ENCODE measurements around the gene GNA12. TPM values are rescaled to one million over a fixed set of nuclear protein-coding genes. Genes with fewer than 3 reads are reported as not detected.

Gene GNA12
- total and polyA plus RNA-seq, 11 donors: 10.7 to 56.5 (median 34.9) TPM

DNA sequence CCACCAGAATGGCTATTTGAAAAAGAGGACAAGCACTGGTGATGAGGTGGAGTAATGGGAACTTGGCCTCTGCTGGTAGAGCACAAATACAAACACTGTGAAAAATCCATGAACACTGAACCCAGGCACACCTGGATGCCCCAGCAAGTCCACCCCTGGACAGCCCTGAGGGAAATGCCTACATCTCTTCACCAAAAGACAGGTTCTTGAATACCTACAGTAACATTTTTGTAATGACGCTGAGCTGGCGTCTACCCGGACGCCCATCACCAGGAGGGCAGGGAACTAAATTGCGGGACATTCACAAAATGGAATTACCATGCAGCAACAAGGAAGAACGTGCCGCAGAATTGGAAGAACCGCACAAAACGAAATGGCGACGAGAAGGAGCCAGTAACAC, 70.5 kb downstream of the GNA12 start:
- H3K9me3 ChIP-seq: peaks cover 0 to 3% (median 0%) of the 10 kb centered on the region in 12 donors
- 96 to 98% (median 97%) methylated on average over 11 of the region's 11 CpGs for WGBS, 4 donors
- ATAC-seq (no peak), DNase-seq (no peak)
- H3K4me3 ChIP-seq: no peak overlapping the region
- H3K4me1 ChIP-seq: peaks cover 0 to 25% (median 0%) of the 10 kb centered on the region in 12 donors
- peak overlapping the region in 2 of 12 donors; percentile 77 to 91 for H3K27ac ChIP-seq
- TF ChIP-seq POLR2A (IDR thresholded peaks at IDR 0.05): no peak
- TF ChIP-seq, protein P1, sequence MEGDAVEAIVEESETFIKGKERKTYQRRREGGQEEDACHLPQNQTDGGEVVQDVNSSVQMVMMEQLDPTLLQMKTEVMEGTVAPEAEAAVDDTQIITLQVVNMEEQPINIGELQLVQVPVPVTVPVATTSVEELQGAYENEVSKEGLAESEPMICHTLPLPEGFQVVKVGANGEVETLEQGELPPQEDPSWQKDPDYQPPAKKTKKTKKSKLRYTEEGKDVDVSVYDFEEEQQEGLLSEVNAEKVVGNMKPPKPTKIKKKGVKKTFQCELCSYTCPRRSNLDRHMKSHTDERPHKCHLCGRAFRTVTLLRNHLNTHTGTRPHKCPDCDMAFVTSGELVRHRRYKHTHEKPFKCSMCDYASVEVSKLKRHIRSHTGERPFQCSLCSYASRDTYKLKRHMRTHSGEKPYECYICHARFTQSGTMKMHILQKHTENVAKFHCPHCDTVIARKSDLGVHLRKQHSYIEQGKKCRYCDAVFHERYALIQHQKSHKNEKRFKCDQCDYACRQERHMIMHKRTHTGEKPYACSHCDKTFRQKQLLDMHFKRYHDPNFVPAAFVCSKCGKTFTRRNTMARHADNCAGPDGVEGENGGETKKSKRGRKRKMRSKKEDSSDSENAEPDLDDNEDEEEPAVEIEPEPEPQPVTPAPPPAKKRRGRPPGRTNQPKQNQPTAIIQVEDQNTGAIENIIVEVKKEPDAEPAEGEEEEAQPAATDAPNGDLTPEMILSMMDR (IDR thresholded peaks at IDR 0.05): no peak
- intact Hi-C loops (cut with DNase I): no loop called here
- H3K36me3 ChIP-seq: peaks cover 0 to 14% (median 0%) of the 10 kb centered on the region in 9 donors
- no peaks in the 10 kb centered on the region for H3K27me3 ChIP-seq

DNA sequence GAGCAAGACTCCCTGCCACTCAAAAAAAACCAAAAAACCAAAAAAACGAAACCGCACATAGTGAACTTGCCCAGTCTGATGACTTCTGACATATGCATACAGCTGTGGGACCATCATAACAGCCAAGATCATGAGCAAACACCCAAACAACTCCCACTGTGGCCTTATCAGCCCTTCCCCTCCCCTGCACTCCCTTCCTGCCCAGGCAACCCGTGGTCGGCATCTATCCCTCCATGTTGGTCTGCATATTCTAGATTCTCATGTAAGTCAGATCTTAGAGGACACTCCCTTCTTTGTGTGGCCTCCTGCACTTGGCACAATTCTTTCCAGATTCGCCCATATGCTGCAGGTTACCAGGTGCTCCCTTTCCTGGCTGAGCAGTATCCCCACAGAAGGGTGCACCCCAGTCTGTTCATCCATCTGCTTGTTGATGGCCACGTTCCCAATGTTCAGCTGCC, 72.8 kb downstream of the GNA12 start:
- intact Hi-C loops (cut with DNase I): no loop called here
- peak overlapping the region in 2 of 12 donors; percentile 14 to 26 for H3K27ac ChIP-seq
- TF ChIP-seq, protein P1 (IDR thresholded peaks at IDR 0.05): no peak
- TF ChIP-seq POLR2A (IDR thresholded peaks at IDR 0.05): no peak
- ATAC-seq: peak in 3 of 4 donors; percentile 30 to 89 (median 70)
- no peak for DNase-seq
- peaks cover 0 to 5% (median 0%) of the 10 kb centered on the region in 9 donors for H3K36me3 ChIP-seq
- peaks cover 0 to 3% (median 0%) of the 10 kb centered on the region in 12 donors for H3K9me3 ChIP-seq
- H3K27me3 ChIP-seq: no peaks in the 10 kb centered on the region
- WGBS, 4 donors: 69 to 75% (median 72%) methylated on average over 6 of the region's 6 CpGs
- peaks cover 0 to 25% (median 0%) of the 10 kb centered on the region in 12 donors for H3K4me1 ChIP-seq
- H3K4me3 ChIP-seq: no peak overlapping the region

DNA sequence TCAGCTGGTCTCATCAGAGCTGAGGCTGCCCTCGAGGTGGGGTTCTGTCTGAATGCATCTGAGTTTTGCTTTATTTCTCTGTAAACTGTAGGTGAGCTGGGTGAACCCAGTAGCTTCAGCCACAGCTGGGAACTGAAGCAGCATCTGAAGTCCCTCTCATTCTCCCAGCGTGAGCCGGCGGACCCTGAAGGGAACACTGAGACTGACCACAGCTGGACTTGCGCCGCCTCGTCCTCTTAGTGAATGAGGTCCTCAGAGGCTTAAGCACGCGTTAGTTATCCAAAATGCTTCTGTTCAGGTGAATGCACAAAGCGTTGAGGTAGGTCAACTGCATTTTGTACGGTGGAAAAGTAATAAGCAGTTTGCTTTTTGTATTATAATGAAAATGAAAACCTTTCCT, 79.5 kb downstream of the GNA12 start:
- Histone ChIP-seq H3K9me3 (peaks cover 0 to 3% (median 0%) of the 10 kb centered on the region in 12 donors), H3K36me3 (no peaks in the 10 kb centered on the region), H3K4me3 (no peak overlapping the region), H3K27me3 (no peaks in the 10 kb centered on the region), H3K27ac (peak overlapping the region in 9 of 12 donors; percentile 68 to 98 (median 95)), H3K4me1 (peaks cover 8 to 50% (median 38%) of the 10 kb centered on the region in 12 donors)
- no peak for DNase-seq
- intact Hi-C loops (cut with DNase I): loop anchor here in 7 of 10 donors (5.0 kb wide), 4 partner anchors 33 to 98 kb away; partner anchors contain the start of gene GNA12 (in 4 of the 7)
- TF ChIP-seq, protein P1 (IDR thresholded peaks at IDR 0.05): no peak
- 93 to 98% (median 95%) methylated on average over 11 of the region's 11 CpGs for WGBS, 4 donors
- ATAC-seq: no peak

DNA sequence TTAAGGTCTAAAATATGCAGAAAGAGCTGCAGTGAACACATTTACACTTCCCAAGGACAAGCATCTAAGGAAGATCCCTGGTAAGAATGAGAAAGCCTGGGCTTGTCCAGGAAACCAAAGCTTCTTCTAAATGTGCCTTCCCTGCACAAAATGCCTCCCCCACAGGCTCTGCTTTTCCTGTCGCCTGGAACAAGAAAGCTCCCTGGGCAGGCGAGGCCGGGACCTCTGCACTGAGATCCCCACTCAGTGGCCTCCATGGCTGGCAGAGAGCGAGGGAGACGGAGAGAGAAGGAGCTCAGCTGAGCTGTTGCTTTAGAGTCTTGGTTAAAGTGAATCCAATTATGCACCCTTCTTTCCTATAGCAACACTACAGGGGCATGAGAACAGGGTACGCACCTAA, 80.5 kb downstream of the GNA12 start:
- peak overlapping the region in 8 of 12 donors; percentile 2 to 50 (median 38) for H3K4me3 ChIP-seq
- 43 to 80% (median 65%) methylated on average over 6 of the region's 6 CpGs for WGBS, 4 donors
- intact Hi-C loops (cut with DNase I): loop anchor here in 7 of 10 donors (5.0 kb wide), 4 partner anchors 34 to 99 kb away; partner anchors contain the start of gene GNA12 (in 4 of the 7)
- peak overlapping the region; percentile 68 to 98 (median 94) for H3K27ac ChIP-seq
- ATAC-seq: no peak
- no peaks in the 10 kb centered on the region for H3K27me3 ChIP-seq
- H3K9me3 ChIP-seq: no peaks in the 10 kb centered on the region
- DNase-seq: no peak
- no peak for TF ChIP-seq POLR2A (IDR thresholded peaks at IDR 0.05)
- TF ChIP-seq, protein P1 (IDR thresholded peaks at IDR 0.05): no peak
- H3K4me1 ChIP-seq: peaks cover 12 to 60% (median 49%) of the 10 kb centered on the region in 12 donors
- H3K36me3 ChIP-seq: no peaks in the 10 kb centered on the region
